ENCODE measurements around the gene PPP2R2D.

PPP2R2D gene

DNA sequence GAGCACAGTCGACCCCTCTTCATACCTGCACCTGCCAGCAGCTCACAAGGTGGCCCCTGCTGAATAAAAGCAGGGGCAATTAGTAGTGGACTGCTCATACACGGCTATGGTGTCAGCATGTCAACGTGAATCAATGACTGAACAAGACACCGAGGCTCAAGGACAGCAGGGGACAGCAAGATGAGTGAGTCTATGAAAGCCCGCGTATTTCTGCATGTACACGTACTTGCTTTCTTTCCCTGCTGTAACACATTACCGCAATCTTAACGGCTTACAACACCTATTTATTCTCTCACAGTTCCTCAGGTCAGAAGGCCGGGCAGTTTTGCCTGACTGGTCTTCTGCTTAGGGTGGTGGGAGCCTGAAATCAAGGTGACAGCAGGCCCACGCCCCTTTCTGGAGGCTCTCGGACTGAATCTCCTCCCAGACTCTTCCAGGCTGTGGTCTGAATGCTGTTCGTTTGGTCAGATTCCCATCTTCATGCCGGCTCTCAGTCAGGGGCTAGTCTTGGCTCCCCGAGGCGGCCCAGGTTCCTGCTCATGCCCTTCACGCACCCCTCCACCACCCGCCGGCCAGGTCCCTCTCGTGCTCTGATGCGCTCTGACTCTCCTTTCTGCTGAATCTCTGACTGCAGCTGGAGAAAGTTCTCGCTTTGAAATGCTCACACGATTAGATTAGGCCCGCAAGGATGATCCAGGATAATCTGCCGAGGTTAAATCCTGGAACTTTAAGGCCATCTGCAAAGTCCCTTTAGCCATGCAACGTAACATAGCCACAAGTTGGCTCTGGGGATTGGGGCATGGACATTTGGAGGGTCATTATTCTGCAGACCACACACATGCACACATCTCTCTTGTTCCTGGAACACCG is 7.8 kb upstream of the PPP2R2D start:
- DNase-seq: peak; percentile 77
- H3K27me3 ChIP-seq (ENCODE audit: insufficient read depth, low read depth, severe bottlenecking): peaks cover 94% of the 10 kb centered on the region
- H3K27ac ChIP-seq: no peak overlapping the region
- TF ChIP-seq, protein P1, sequence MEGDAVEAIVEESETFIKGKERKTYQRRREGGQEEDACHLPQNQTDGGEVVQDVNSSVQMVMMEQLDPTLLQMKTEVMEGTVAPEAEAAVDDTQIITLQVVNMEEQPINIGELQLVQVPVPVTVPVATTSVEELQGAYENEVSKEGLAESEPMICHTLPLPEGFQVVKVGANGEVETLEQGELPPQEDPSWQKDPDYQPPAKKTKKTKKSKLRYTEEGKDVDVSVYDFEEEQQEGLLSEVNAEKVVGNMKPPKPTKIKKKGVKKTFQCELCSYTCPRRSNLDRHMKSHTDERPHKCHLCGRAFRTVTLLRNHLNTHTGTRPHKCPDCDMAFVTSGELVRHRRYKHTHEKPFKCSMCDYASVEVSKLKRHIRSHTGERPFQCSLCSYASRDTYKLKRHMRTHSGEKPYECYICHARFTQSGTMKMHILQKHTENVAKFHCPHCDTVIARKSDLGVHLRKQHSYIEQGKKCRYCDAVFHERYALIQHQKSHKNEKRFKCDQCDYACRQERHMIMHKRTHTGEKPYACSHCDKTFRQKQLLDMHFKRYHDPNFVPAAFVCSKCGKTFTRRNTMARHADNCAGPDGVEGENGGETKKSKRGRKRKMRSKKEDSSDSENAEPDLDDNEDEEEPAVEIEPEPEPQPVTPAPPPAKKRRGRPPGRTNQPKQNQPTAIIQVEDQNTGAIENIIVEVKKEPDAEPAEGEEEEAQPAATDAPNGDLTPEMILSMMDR (IDR thresholded peaks at IDR 0.05; ENCODE audit: low read depth, low read length): no peak
- no peak overlapping the region for H3K4me3 ChIP-seq (ENCODE audit: low read depth, low read length)
- no peaks in the 10 kb centered on the region for H3K9me3 ChIP-seq (ENCODE audit: severe bottlenecking)
- H3K36me3 ChIP-seq: no peaks in the 10 kb centered on the region

DNA sequence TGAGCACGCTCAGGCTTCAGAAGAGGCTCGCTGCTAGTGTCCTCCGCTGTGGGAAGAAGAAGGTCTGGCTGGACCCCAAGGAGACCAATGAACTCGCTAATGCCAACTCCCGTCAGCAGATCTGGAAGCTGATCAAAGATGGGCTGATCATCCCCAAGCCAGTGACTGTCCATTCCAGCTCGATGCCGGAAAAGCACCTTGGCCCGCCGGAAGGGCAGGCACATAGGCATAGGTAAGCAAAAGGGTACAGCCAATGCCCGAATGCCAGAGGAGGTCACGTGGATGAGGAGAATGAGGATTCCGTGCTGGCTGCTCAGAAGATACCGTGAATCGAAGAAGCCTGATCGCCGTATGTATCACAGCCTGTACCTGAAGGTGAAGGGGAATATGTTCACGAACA is 5.7 kb upstream of the PPP2R2D start:
- no peak for DNase-seq
- no peak overlapping the region for H3K27ac ChIP-seq
- H3K9me3 ChIP-seq (ENCODE audit: severe bottlenecking): no peaks in the 10 kb centered on the region

DNA sequence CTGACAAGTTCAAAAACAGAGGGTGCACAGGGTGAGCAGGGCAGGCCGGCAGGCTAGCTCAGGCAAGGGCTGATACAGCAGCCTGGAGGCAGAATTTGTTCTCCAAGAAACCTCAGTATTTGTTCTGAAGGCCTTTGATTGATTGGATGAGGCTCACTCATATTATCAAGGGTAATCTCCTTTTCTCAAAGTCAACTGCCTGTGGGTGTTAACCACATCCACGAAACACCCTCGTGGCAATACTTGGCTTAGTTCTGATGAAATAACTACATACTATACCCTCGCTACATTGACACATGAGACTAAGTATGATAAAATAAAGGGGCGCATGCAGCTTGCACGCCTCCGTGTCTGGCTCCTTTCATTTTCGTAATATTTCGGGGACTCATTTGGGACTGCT is 4.4 kb upstream of the PPP2R2D start:
- TF ChIP-seq, protein P1 (IDR thresholded peaks at IDR 0.05; ENCODE audit: low read depth, low read length): no peak
- Histone ChIP-seq H3K9me3 (ENCODE audit: severe bottlenecking) (no peaks in the 10 kb centered on the region), H3K27me3 (ENCODE audit: insufficient read depth, low read depth, severe bottlenecking) (peaks cover 86% of the 10 kb centered on the region), H3K4me3 (ENCODE audit: low read depth, low read length) (no peak overlapping the region), H3K36me3 (no peaks in the 10 kb centered on the region), H3K27ac (no peak overlapping the region)
- no peak for DNase-seq

More for the DNA sequence above, 5.7 kb upstream of the PPP2R2D start:
- TF ChIP-seq, protein P1 (IDR thresholded peaks at IDR 0.05; ENCODE audit: low read depth, low read length): no peak
- Histone ChIP-seq H3K27me3 (ENCODE audit: insufficient read depth, low read depth, severe bottlenecking) (peaks cover 99% of the 10 kb centered on the region), H3K36me3 (no peaks in the 10 kb centered on the region), H3K4me3 (ENCODE audit: low read depth, low read length) (no peak overlapping the region)

DNA sequence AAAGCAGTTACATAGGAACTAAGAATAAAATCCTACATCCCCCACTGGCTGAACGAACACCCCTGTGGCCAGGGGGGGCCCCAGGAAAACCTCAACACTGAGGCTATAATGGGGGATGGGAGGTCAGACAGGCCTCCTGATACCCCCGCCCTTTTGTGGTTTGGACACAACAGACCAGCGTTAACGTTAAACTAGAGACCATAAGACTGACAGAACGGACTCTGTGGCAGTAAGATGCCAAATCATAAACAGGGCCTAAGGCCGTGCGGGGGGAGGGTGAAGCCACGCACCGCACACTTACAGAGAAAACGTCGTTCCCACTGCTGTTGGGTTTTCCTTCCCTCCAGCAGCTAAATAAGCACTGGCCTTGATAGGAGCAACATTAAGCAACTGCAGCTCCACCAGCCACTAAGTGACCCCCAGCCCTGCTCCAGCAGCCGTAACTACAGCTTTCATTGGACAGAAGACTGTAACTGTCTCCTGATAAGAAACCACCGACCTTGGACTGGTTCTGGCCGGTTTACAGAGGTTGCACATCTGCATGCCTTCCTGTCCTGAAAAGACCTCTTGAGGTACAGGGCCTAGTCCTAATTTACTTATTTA is 3.4 kb upstream of the PPP2R2D start:
- TF ChIP-seq, protein P1 (IDR thresholded peaks at IDR 0.05; ENCODE audit: low read depth, low read length): no peak
- Histone ChIP-seq H3K36me3 (no peaks in the 10 kb centered on the region), H3K27ac (no peak overlapping the region), H3K9me3 (ENCODE audit: severe bottlenecking) (no peaks in the 10 kb centered on the region), H3K27me3 (ENCODE audit: insufficient read depth, low read depth, severe bottlenecking) (peaks cover 76% of the 10 kb centered on the region), H3K4me3 (ENCODE audit: low read depth, low read length) (no peak overlapping the region)
- no peak for DNase-seq

DNA sequence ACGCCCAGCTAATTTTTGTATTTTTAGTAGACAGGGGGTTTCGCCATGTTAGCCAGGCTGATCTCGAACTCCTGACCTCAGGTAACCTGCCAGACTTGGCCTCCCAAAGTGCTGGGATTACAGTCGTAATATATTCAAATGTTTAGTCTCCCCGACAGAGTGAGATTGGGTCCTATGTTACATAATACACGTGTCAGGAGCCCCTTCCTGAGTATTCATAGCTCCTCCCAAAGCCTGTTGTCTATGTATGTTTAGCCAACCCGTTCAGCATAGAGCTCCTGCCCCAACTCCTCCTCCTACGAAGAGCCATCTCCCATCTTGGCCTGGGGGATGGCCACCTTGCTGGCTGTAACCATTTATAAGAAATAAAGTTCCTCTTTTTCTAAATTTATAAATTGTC is 2.7 kb upstream of the PPP2R2D start:
- no peak overlapping the region for H3K4me3 ChIP-seq (ENCODE audit: low read depth, low read length)
- H3K36me3 ChIP-seq: peaks cover 3% of the 10 kb centered on the region
- H3K27ac ChIP-seq: no peak overlapping the region
- DNase-seq: no peak
- H3K27me3 ChIP-seq (ENCODE audit: insufficient read depth, low read depth, severe bottlenecking): peaks cover 69% of the 10 kb centered on the region
- TF ChIP-seq, protein P1 (IDR thresholded peaks at IDR 0.05; ENCODE audit: low read depth, low read length): no peak
- no peaks in the 10 kb centered on the region for H3K9me3 ChIP-seq (ENCODE audit: severe bottlenecking)
